GM18507 (cell line): ENCODE results near the gene NTPCR.
"Not testable (repeated sequence)": the region's sequence is repeated elsewhere in the genome, so short reads cannot be mapped to it uniquely, and the experiment has no call there.

Source experiments
- DNase-seq: peaks from one replicate; pipeline ENCODE4 v3.0.0; 2011; ENCODE audit warnings: low read depth; ENCODE audit not compliant: insufficient read length; ENCODE audit errors: extremely low spot score
- FAIRE-seq: peaks from 2 replicates; lab custom pipeline; 2011; peaks lifted over from hg19 to GRCh38; lab: Jason Lieb, UNC

NTPCR gene

GRCh38 chr1:232999956-233000625 is 49.7 kb downstream of the NTPCR start:
- FAIRE-seq (no peak), DNase-seq (no peak)

GRCh38 chr1:233003638-233004037 is 53.2 kb downstream of the NTPCR start:
- FAIRE-seq, DNase-seq: not testable (repeated sequence)

- no peak for DNase-seq
- no peak for FAIRE-seq
Measured at GRCh38 chr1:233004451-233004850, 54.0 kb downstream of the NTPCR start.

GRCh38 chr1:233005156-233005555 is 54.7 kb downstream of the NTPCR start:
- no peak for FAIRE-seq

GRCh38 chr1:233005703-233006102 is 55.3 kb downstream of the NTPCR start:
- no peak for DNase-seq

More at GRCh38 chr1:233005156-233005555, 54.7 kb downstream of the NTPCR start:
- no peak for DNase-seq

GRCh38 chr1:233006108-233006507 is 55.7 kb downstream of the NTPCR start:
- FAIRE-seq = no peak
- no peak for DNase-seq

More at GRCh38 chr1:233005703-233006102, 55.3 kb downstream of the NTPCR start:
- FAIRE-seq = no peak

- FAIRE-seq (no peak), DNase-seq (no peak)
Measured at GRCh38 chr1:233006541-233006973, 56.1 kb downstream of the NTPCR start.

- DNase-seq = no peak
- FAIRE-seq = no peak
Measured at GRCh38 chr1:233010146-233010545, 59.7 kb downstream of the NTPCR start.

GRCh38 chr1:233012021-233012420 is 61.6 kb downstream of the NTPCR start:
- FAIRE-seq (no peak), DNase-seq (no peak)

- no peak for FAIRE-seq
Measured at GRCh38 chr1:233015965-233016364, 65.6 kb downstream of the NTPCR start.

GRCh38 chr1:233016798-233017197 is 66.4 kb downstream of the NTPCR start:
- no peak for FAIRE-seq
- DNase-seq = no peak

More at GRCh38 chr1:233015965-233016364, 65.6 kb downstream of the NTPCR start:
- no peak for DNase-seq

- no peak for FAIRE-seq
Measured at GRCh38 chr1:233019083-233019482, 68.7 kb downstream of the NTPCR start.

GRCh38 chr1:233019778-233020325 is 69.4 kb downstream of the NTPCR start:
- no peak for FAIRE-seq

More at GRCh38 chr1:233019083-233019482, 68.7 kb downstream of the NTPCR start:
- DNase-seq = no peak

GRCh38 chr1:233020426-233020825 is 70.0 kb downstream of the NTPCR start:
- no peak for FAIRE-seq
- DNase-seq = no peak

More at GRCh38 chr1:233019778-233020325, 69.4 kb downstream of the NTPCR start:
- no peak for DNase-seq

GRCh38 chr1:233022246-233022645 is 71.8 kb downstream of the NTPCR start:
- DNase-seq (no peak), FAIRE-seq (no peak)

GRCh38 chr1:233024199-233024598 is 73.8 kb downstream of the NTPCR start:
- FAIRE-seq (no peak), DNase-seq (no peak)

GRCh38 chr1:233025157-233025556 is 74.7 kb downstream of the NTPCR start:
- no peak for FAIRE-seq
- DNase-seq = no peak

GRCh38 chr1:233025567-233025966 is 75.2 kb downstream of the NTPCR start:
- FAIRE-seq = no peak
- no peak for DNase-seq

- FAIRE-seq (no peak), DNase-seq (no peak)
Measured at GRCh38 chr1:233027046-233027445, 76.6 kb downstream of the NTPCR start.

- FAIRE-seq = no peak
- DNase-seq = no peak
Measured at GRCh38 chr1:233031521-233031920, 81.1 kb downstream of the NTPCR start.

GRCh38 chr1:233032916-233033315 is 82.5 kb downstream of the NTPCR start:
- DNase-seq = no peak
- FAIRE-seq = no peak
